Tibial artery (tissue), 4 donors: Measurements from ENCODE around the gene PRR5L.
A peak's percentile ranks its signal among the peaks of the same experiment; 100 is the strongest.
"Not testable (repeated sequence)": the region's sequence is repeated elsewhere in the genome, so short reads cannot be mapped to it uniquely, and the experiment has no call there.

ENCODE experiments used
- DNase-seq, 2 donors: peaks; one replicate each; pipeline ENCODE4 v3.0.0-alpha.2; 2019
- H3K27ac ChIP-seq, 2 donors: fragments of 200-600 bp; sonication (generic) in 1 of 2; 1 replicate in 1 of 2; 2 replicates in 1 of 2; pipeline ENCODE4 v1.5.1; 2018 to 2019; ENCODE audit warnings: mild to moderate bottlenecking in 1 of 2
- H3K27me3 ChIP-seq, 2 donors: fragments of 200-600 bp; sonication (generic) in 1 of 2; one replicate each; pipeline versions ENCODE4 v1.5.1 to v1.6.0; 2016 to 2019
- H3K36me3 ChIP-seq, 3 donors: fragments of 200-600 bp; sonication (generic) in 2 of 3; one replicate each; pipeline ENCODE4 v1.5.1; 2016 to 2019; ENCODE audit warnings: mild to moderate bottlenecking in 2 of 3
- H3K4me1 ChIP-seq, 4 donors: fragments of 200-600 bp; sonication (generic) in 2 of 4; 1 replicate in 3 of 4; 2 replicates in 1 of 4; pipeline ENCODE4 v1.5.1; 2016 to 2019
- H3K4me3 ChIP-seq, 2 donors: fragments of 200-600 bp; sonication (generic) in 1 of 2; 1 replicate in 1 of 2; 2 replicates in 1 of 2; pipeline ENCODE4 v1.5.1; 2018 to 2019; ENCODE audit warnings: mild to moderate bottlenecking in 2 of 2
- H3K9me3 ChIP-seq, 3 donors: fragments of 200-600 bp; sonication (generic) in 1 of 3; one replicate each; pipeline ENCODE4 v1.5.1; 2016 to 2019
- intact Hi-C: fragments of 100-400 bp; cut with DNase I; formaldehyde crosslinking; loops from one replicate; pipeline ENCODE4 v1.15.0; 2023; ENCODE audit warnings: low total_unique reads
- TF ChIP-seq, protein P1 (sequence below), 2 experiments: fragments of 200-600 bp in 1 of 2; fragments of 450-650 bp in 1 of 2; IDR thresholded peaks; one replicate each; pipeline ENCODE4 v1.5.1; 2017 to 2019; ENCODE audit warnings: antibody characterized with exemption in 2 of 2, mild to moderate bottlenecking in 1 of 2, moderate library complexity in 1 of 2

The PRR5L gene

DNA sequence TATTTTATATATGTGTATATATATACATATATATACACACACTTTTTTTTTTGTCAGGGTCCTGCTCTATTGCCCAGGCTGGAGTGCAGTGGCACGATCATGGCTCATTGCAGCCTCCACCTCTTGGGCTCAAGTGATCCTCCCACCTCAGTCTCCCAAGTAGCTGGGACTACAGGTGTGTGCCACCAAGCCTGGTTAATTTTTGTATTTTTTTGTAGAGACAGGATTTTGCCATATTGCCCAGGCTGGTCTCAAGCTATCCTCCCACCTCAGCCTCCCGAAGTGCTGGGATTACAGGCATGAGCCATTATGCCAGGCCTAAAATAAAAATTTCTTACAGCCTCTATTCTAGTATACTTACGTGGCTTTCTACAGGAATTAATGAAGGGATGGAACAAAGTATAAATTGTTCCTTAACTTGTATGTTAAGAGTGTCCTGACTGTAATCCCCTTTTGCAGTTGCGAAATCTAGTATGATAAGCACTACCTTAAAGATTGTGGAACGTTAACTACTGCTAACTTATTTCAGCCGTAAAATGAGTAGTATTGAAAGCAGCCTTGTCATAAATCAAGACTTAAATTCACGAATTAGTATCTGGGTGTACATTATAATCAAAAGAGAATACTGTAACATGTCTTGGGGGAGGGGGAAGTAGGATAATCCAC lies 211.9 kb downstream of the PRR5L start:
- Histone ChIP-seq H3K27ac (peak overlapping the region; percentile 85 to 95), H3K9me3 (no peaks in the 10 kb centered on the region), H3K4me1 (peaks cover 0 to 31% (median 7%) of the 10 kb centered on the region in 4 donors), H3K27me3 (no peaks in the 10 kb centered on the region), H3K36me3 (no peaks in the 10 kb centered on the region), H3K4me3 (peak overlapping the region in 1 of 2 donors; percentile 92)
- TF ChIP-seq, protein P1, sequence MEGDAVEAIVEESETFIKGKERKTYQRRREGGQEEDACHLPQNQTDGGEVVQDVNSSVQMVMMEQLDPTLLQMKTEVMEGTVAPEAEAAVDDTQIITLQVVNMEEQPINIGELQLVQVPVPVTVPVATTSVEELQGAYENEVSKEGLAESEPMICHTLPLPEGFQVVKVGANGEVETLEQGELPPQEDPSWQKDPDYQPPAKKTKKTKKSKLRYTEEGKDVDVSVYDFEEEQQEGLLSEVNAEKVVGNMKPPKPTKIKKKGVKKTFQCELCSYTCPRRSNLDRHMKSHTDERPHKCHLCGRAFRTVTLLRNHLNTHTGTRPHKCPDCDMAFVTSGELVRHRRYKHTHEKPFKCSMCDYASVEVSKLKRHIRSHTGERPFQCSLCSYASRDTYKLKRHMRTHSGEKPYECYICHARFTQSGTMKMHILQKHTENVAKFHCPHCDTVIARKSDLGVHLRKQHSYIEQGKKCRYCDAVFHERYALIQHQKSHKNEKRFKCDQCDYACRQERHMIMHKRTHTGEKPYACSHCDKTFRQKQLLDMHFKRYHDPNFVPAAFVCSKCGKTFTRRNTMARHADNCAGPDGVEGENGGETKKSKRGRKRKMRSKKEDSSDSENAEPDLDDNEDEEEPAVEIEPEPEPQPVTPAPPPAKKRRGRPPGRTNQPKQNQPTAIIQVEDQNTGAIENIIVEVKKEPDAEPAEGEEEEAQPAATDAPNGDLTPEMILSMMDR (IDR thresholded peaks at IDR 0.05), result no peak
- peak in 1 of 2 donors; percentile 19 for DNase-seq
- intact Hi-C loops, result no loop called here

DNA sequence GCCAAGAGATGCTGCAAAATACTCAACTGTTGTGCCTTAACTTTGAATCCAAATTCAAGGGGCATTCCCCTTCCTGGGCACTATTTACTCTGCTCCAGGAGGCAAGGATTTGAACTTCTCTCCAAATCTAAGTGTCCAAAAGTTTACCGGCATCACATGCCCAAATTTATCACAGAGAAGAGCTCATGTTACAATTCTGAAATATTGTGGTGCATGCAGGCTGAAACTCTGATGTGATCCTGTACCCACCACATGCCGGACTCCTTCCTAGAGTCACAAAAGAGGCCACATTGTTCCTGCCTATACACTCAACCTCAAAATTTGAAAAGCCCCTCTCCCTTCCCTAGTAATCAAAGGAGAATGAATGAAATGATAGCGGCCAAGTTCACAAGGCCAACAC lies 212.7 kb downstream of the PRR5L start:
- H3K27me3 ChIP-seq, result no peaks in the 10 kb centered on the region
- TF ChIP-seq, protein P1 (IDR thresholded peaks at IDR 0.05), result no peak
- peak overlapping the region; percentile 85 to 95 for H3K27ac ChIP-seq
- no peaks in the 10 kb centered on the region for H3K9me3 ChIP-seq
- H3K4me3 ChIP-seq, result peak overlapping the region; percentile 77 to 92
- no peak for DNase-seq
- intact Hi-C loops, result no loop called here
- H3K4me1 ChIP-seq, result peaks cover 0 to 23% (median 4%) of the 10 kb centered on the region in 4 donors
- no peaks in the 10 kb centered on the region for H3K36me3 ChIP-seq

DNA sequence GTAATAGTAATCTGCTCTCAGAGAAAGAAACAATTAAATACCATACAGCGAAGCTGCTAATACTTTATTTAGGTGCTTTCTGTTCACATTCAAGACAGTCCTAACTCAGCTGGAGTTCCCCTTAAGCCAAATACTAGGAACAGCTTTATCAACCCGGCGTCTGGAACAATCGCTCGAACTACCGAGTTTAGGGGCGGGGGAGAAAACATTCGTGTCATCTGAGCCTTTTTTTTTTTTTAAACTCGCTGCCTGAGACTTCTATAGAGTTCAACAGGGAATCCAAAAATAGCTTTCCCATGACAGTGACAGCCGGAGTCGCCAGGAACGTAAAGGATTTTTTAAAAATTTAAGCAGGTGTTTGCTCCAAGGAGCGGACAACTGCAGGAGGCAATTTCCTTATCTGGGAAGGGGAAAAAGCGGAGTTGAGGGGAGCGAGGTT lies 213.1 kb downstream of the PRR5L start:
- Histone ChIP-seq H3K36me3 (no peaks in the 10 kb centered on the region), H3K4me1 (peaks cover 0 to 21% (median 4%) of the 10 kb centered on the region in 4 donors), H3K27ac (peak overlapping the region; percentile 85 to 95), H3K27me3 (no peaks in the 10 kb centered on the region), H3K4me3 (peak overlapping the region; percentile 77 to 92), H3K9me3 (peaks cover 0 to 4% (median 0%) of the 10 kb centered on the region in 3 donors)
- no peak for DNase-seq
- intact Hi-C loops, result no loop called here
- TF ChIP-seq, protein P1 (IDR thresholded peaks at IDR 0.05), result no peak

DNA sequence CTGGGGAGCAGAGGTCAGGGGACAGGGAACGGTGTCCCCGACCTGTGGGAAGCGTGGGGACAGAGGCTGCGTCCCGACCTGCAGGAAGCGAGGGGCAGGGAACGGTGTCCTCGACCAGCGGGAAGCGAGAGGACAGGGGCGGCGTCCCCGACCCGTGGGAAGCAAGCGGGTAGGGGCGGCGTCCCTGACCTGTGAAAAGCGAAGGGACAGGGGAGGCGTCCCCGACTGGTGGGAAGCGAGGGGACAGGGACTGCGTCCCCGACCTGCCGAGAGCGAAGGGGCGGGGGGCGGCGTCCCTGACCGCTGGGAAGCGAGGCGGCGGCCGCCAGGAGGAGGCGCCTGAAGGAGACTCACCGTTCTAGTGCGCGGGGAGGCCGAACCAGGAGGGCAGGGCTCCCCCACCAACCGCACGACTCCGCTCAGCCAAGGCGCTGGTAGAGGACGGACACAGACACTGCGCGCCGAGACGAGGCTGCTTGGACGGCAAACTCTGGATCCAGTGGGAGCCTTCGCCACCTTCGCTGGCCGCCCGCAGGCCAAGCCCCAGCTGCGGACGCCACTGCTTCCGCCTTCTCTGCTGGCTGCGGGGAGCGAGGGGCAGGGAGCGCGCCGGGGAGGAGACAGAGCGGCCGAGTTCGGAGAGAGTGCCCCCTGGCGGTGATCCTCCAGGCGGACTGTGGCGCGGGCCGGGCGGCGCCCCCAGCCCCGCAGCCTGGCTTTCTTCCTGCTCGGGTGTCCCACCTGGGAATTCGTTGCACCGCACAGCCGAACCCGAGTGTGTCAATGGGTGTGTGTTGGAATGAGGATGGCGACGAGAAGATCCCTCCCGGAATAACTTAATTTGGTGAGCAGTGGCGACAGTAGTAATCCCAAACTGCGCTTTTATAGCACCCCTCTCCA lies 213.9 kb downstream of the PRR5L start, which contains the start of gene TRAF6:
TRAF6 (minus strand) TSS at position 579 of the 900 bp plus-strand sequence. CDS start 8,757 bp downstream, outside the sequence.
- H3K4me1 ChIP-seq, result peaks cover 0 to 21% (median 4%) of the 10 kb centered on the region in 4 donors
- intact Hi-C loops, result no loop called here

DNA sequence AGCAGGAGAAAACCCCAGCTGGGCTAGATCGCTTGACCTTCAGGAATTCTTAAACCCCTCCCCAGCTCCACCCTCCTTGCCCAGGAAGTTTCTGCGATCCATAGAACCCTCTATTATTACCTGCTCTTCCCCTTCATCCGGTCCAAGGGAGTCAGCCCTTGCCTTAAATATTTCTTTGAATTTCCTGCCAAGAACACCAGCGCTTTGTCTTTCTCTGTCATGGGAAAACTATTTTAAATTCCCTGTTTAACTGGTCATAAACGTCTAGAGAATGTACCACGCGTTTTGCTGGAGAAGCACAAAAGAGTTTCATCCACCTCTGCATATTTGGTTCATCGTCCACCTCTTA lies 214.5 kb downstream of the PRR5L start:
- no peaks in the 10 kb centered on the region for H3K36me3 ChIP-seq
- H3K27me3 ChIP-seq, result peaks cover 0 to 4% of the 10 kb centered on the region in 2 donors
- TF ChIP-seq, protein P1 (IDR thresholded peaks at IDR 0.05), result no peak
- intact Hi-C loops, result no loop called here
- H3K4me1 ChIP-seq, result peaks cover 0 to 21% (median 4%) of the 10 kb centered on the region in 4 donors
- H3K27ac ChIP-seq, result peak overlapping the region; percentile 85 to 95
- DNase-seq, result no peak
- H3K9me3 ChIP-seq, result peaks cover 0 to 6% (median 0%) of the 10 kb centered on the region in 3 donors
- H3K4me3 ChIP-seq, result peak overlapping the region; percentile 77 to 92

More for the DNA sequence above, 213.9 kb downstream of the PRR5L start, which contains the start of gene TRAF6:
- H3K9me3 ChIP-seq, result peaks cover 0 to 6% (median 0%) of the 10 kb centered on the region in 3 donors
- peaks cover 0 to 3% of the 10 kb centered on the region in 2 donors for H3K27me3 ChIP-seq
- peak within 1 kb of the TSS; percentile 85 to 95 for H3K27ac ChIP-seq
- peak within 1 kb of the TSS; percentile 77 to 92 for H3K4me3 ChIP-seq
- TF ChIP-seq, protein P1 (IDR thresholded peaks at IDR 0.05), result peak; percentile 83 to 92
- H3K36me3 ChIP-seq, result no peaks in the 10 kb centered on the region
- peak; percentile 85 to 90 for DNase-seq

DNA sequence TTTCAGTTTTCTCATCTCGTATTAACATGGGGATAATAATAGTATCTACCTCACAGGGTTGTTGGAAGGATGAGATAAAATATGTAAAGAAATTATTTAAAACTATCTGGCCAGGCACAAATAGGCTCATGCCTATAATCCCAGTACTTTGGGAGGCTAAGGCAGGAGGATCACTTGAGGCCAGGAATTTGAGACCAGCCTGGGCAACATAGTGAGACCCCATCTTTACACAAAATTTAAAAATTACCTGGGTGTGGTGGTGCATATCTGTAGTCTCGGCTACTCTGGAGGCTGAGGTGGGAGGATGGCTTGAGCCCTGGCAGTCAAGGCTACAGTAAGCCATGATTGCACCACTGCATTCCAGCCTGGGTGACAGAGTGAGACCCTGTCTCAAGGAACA lies 215.0 kb downstream of the PRR5L start:
- H3K4me3 ChIP-seq, result peak overlapping the region in 1 of 2 donors; percentile 77
- H3K27me3 ChIP-seq, H3K27ac ChIP-seq, DNase-seq, H3K9me3 ChIP-seq, intact Hi-C loops, H3K36me3 ChIP-seq: not testable (repeated sequence)
- H3K4me1 ChIP-seq, result peaks cover 0 to 21% (median 4%) of the 10 kb centered on the region in 4 donors
